Muscle layer of duodenum (tissue), 2 donors: Measurements from ENCODE around the gene LRRC36.
A peak's percentile ranks its signal among the peaks of the same experiment; 100 is the strongest.

ENCODE experiments used
- H3K27ac ChIP-seq: one replicate; pipeline ENCODE4 v1.7.0; 2013; ENCODE audit warnings: mild to moderate bottlenecking, low read length
- H3K27me3 ChIP-seq: one replicate; pipeline ENCODE4 v1.7.0; 2013; ENCODE audit warnings: low read depth, mild to moderate bottlenecking, control low read depth, low read length
- H3K36me3 ChIP-seq, 2 donors: one replicate each; pipeline ENCODE4 v1.7.0; 2013; ENCODE audit warnings: low read length in 2 of 2, control low read depth in 1 of 2, mild to moderate bottlenecking in 1 of 2; ENCODE audit not compliant: insufficient read depth in 2 of 2, control insufficient read depth in 1 of 2
- H3K4me1 ChIP-seq, 2 donors: one replicate each; pipeline ENCODE4 v1.7.0; 2013; ENCODE audit warnings: low read length in 2 of 2, mild to moderate bottlenecking in 2 of 2, control low read depth in 1 of 2, moderate library complexity in 1 of 2; ENCODE audit not compliant: insufficient read depth in 2 of 2, control insufficient read depth in 1 of 2
- H3K4me3 ChIP-seq, 2 donors: one replicate each; pipeline ENCODE4 v1.7.0; 2013; ENCODE audit warnings: low read length in 2 of 2, low read depth in 1 of 2, mild to moderate bottlenecking in 1 of 2
- H3K9me3 ChIP-seq, 2 donors: one replicate each; pipeline ENCODE4 v1.7.0; 2013; ENCODE audit warnings: low read length in 2 of 2, control low read depth in 1 of 2, mild to moderate bottlenecking in 1 of 2; ENCODE audit not compliant: control insufficient read depth in 1 of 2
- donor health status: healthy.

The LRRC36 gene

DNA sequence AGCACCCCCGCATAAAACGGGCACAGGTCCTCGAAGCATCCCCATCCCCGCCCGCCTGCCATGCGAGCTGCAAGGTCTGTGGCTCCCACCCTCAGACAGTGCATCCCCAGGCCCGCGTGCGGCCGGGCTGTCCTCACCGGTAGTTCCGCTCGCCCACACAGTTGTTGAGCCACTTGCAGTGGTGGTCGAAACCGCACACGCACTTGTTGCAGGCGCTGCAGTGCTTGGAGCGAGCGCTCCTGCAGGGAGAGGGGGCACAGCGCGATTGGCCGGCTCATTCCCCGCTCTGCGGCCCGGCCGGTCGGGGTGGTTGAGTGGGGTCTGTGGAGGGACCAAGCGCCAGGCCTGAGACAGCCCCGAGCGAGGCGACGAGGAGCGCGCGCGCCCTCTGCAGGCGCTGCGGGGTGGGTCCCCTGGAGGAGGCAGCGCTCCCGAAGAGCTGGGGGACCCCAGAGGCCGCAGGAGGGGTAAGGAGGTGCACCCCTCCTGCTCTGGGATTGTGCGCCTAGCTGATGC is 72.7 kb downstream of the LRRC36 start:
- H3K4me1 ChIP-seq = peaks cover 4 to 52% of the 10 kb centered on the region in 2 donors
- peak overlapping the region in 1 of 2 donors; percentile 31 for H3K4me3 ChIP-seq
- H3K27ac ChIP-seq = no peak overlapping the region
- H3K36me3 ChIP-seq = no peaks in the 10 kb centered on the region
- H3K9me3 ChIP-seq = no peaks in the 10 kb centered on the region
- H3K27me3 ChIP-seq = no peaks in the 10 kb centered on the region

DNA sequence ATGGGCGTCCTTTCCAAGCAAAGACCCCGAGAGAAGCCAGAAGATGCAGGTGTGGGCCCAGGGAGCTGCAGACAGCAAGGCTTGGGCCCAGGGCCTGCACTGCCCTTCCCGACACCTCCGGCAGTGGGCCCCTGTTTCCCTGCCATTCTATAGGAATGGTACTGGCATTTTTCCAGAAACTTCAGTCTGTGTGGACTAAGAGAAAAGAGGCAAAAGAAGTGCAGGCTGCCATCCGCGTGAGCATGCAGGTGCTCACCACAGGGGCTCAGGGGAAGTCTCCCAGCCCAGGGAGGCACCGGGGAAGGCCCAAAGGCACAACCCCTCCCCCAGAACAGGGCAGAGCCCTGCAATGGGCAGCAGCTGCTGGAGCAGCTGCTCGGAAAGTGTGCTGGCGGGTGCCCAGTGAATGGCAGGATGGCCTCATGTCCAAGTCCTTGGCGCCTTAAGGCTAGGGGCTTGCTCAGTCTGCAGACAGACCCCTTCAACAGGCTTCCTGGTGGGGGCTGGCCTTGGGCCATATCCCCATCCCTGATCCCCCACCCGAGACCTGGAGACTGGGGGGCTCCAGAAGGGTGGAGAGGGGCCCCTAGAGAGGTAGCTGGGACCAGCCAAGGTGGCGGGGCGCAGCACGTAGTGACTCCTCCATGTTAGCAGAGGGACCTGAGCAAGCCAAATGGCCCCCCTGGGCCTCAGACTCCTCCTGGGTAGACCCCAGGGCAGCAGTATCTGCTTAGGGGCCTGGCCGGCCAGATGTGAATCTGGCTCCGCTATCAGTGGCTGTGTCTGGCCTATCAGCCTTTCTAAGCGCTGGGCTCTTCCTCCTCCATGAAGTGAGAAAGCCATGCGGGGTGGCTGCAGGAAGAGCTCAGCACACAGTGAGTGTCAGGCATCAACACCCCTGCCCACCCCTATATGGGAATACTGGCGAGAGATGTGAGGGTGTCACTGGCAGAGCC is 73.4 kb downstream of the LRRC36 start:
- H3K27ac ChIP-seq = no peak overlapping the region
- H3K36me3 ChIP-seq = no peaks in the 10 kb centered on the region
- no peak overlapping the region for H3K4me3 ChIP-seq
- no peaks in the 10 kb centered on the region for H3K27me3 ChIP-seq
- H3K9me3 ChIP-seq = no peaks in the 10 kb centered on the region
- peaks cover 4 to 49% of the 10 kb centered on the region in 2 donors for H3K4me1 ChIP-seq

DNA sequence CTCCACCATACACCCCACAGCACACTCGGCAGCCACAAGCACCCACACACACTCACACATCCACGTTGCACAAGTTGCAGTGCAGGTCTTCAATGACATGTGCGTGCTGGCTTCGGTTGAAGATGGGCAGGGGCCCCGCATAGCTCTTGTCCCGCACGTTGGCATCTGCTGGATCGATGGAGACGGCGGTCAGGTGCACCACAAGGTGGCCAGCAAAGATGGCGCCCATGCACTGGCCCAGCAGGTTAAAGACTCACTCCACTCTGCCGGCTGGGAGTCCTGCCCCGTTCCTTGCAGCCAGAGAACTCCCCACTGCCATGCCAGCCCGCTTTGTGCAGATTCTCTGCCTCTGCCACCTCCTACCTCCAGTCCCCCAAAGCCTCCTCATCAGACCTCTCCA is 74.3 kb downstream of the LRRC36 start:
- no peaks in the 10 kb centered on the region for H3K36me3 ChIP-seq
- H3K27ac ChIP-seq = no peak overlapping the region
- H3K9me3 ChIP-seq = no peaks in the 10 kb centered on the region
- H3K4me3 ChIP-seq = no peak overlapping the region
- peaks cover 2 to 43% of the 10 kb centered on the region in 2 donors for H3K4me1 ChIP-seq
- no peaks in the 10 kb centered on the region for H3K27me3 ChIP-seq

DNA sequence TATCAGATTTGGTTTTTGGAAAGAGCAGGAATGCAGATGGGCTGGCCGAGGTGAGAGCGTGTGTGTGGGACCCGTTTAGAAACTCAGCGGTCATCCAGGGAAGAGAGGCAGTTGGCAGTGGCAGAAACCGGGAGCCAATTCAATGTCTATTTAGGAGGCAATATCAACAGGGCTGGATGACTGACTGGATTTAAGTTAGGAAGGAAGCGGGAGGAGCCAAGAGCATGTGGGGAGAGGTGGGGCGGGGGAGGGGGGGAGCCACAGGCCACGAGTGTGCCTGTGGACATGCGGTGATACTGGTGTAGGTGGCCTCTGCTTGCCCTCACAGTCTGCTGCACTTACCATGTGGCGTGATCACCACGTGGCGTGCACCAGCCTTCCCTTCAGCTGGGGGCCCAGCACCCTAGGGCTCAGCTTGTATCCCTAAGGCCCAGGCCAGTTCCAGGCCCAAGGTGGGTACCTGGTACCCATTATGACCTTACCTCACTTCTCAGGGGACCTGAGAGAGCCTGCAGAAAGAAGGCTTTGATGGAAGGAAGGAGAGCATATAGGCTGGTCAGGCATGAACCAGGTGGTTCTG is 77.5 kb downstream of the LRRC36 start:
- peaks cover 0 to 22% of the 10 kb centered on the region in 2 donors for H3K4me1 ChIP-seq
- H3K27ac ChIP-seq = no peak overlapping the region
- H3K4me3 ChIP-seq = no peak overlapping the region
- H3K36me3 ChIP-seq = peaks cover 0 to under 1% of the 10 kb centered on the region in 2 donors
- H3K9me3 ChIP-seq = no peaks in the 10 kb centered on the region
- H3K27me3 ChIP-seq = no peaks in the 10 kb centered on the region

DNA sequence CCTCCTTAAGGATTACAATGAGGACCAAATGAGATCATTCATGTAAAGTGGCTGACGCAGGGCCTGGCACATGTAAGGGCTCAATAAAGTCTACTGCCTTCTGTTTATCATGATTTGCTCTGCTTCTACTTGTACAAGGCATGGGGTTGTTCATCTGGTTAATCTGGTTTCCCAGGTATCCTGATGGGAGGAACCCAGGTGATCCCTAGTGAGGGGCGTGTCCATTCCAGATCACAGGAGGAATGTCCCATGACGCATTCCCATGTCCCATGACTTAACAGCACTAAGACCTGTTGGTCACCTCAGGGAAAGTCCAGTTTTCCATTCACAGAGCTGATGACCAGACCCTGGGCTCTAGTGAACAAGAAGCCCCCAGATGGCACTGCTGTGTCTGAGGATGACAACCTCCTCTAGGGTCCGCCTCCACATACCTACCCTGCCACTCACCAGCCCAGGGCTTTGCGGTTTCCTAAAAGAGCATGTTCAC is 78.2 kb downstream of the LRRC36 start:
- H3K9me3 ChIP-seq = no peaks in the 10 kb centered on the region
- no peaks in the 10 kb centered on the region for H3K27me3 ChIP-seq
- H3K36me3 ChIP-seq = peaks cover 0 to 4% of the 10 kb centered on the region in 2 donors
- no peak overlapping the region for H3K27ac ChIP-seq
- H3K4me3 ChIP-seq = no peak overlapping the region
- peaks cover 0 to 15% of the 10 kb centered on the region in 2 donors for H3K4me1 ChIP-seq

DNA sequence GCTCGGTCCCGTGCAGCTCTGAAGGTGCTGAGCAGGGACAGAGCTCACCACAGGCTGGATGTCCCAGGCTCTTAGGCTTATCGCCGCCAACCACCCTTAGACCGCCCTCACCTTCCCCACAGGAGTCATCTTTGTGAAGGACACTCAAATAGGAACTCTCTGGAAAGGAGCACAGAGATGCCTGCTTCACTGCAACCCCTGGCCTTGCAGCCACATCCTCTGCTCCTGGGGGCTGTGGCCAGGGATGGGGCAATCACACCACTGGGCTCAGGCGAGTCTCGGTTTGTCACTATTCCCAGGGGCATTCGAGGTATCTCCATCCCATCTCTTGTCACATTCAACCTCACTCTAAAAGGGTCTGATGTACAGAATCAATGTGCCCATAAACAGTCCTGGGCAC is 78.7 kb downstream of the LRRC36 start:
- Histone ChIP-seq H3K9me3 (no peaks in the 10 kb centered on the region), H3K27ac (peak overlapping the region; percentile 80), H3K4me3 (no peak overlapping the region), H3K27me3 (no peaks in the 10 kb centered on the region), H3K36me3 (peaks cover 0 to 4% of the 10 kb centered on the region in 2 donors), H3K4me1 (peaks cover 0 to 12% of the 10 kb centered on the region in 2 donors)

DNA sequence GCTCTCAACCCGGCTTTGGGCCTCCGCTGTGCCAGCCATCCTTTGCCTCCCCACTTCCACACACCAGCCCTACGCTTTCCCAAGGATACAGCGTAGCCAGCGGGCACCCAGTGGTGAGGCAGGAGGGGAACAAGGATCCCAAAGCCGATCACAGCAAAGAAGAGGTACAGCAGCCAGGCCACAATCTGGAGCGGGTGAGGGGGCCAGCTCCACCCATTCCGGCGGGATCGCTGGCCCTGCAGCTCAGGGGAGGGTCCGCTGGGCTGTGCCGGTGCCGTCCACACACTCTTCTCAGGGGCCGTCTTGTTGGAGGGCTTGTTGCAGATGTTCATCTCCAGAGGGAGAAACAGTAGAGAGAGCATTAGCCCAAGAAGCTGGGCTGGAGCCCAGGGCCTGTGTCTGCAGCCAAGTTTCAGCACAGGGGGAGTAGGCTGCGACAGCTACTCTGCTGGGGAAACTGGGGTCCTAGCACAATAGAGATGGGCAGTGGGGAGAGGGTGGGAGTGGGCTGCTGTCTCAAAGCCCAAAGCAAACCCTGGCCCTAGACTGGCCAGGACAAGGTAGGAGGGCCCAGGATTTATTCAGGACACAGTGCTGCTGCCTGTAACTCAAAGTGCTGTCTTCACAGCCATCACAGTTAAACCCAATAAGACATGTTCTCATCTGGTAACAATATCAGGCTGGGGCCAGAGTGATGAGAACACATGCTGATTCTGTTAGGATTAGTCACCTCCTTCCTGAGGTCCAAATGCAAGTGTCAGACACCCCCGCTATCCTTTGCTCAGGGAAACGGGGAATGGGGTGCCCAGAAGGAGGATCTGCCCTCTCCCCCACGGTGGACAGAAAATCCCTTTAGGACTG is 79.7 kb downstream of the LRRC36 start:
- Histone ChIP-seq H3K27ac (peak overlapping the region; percentile 80), H3K4me3 (no peak overlapping the region), H3K27me3 (no peaks in the 10 kb centered on the region), H3K4me1 (peaks cover 0 to 12% of the 10 kb centered on the region in 2 donors), H3K9me3 (no peaks in the 10 kb centered on the region), H3K36me3 (peaks cover 0 to 4% of the 10 kb centered on the region in 2 donors)

DNA sequence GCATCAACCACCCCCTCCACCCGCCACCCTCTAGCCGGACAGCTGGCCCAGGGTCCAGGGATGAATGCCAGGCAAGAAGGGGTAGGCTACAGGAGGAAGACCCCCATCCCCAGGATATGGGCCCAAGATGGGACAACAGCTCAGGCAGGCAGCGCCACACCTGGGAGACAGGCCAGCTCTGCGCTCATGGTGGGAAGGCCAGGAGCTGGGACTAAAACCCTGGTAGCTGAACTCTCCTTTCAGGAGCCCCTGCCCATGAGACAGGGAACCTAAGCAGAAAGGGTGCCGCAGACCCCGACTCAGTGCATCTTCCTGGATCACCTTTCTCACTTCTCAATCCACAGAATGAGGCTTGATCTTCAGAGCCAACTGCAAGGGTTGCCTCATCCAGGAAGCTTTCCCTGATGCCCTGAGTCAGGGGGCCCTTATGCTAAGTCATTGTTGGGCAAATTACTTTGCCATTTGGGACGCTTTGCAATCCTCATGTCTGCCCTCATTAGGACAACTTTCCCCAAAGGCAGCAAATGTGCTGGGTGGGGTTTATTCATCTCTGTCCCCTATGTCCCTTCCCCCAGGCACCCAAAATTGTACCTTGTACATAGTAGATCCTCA is 80.7 kb downstream of the LRRC36 start:
- H3K27ac ChIP-seq = peak overlapping the region; percentile 80
- H3K27me3 ChIP-seq = no peaks in the 10 kb centered on the region
- H3K4me1 ChIP-seq = peaks cover 0 to 12% of the 10 kb centered on the region in 2 donors
- no peak overlapping the region for H3K4me3 ChIP-seq
- no peaks in the 10 kb centered on the region for H3K9me3 ChIP-seq
- peaks cover 0 to 4% of the 10 kb centered on the region in 2 donors for H3K36me3 ChIP-seq

DNA sequence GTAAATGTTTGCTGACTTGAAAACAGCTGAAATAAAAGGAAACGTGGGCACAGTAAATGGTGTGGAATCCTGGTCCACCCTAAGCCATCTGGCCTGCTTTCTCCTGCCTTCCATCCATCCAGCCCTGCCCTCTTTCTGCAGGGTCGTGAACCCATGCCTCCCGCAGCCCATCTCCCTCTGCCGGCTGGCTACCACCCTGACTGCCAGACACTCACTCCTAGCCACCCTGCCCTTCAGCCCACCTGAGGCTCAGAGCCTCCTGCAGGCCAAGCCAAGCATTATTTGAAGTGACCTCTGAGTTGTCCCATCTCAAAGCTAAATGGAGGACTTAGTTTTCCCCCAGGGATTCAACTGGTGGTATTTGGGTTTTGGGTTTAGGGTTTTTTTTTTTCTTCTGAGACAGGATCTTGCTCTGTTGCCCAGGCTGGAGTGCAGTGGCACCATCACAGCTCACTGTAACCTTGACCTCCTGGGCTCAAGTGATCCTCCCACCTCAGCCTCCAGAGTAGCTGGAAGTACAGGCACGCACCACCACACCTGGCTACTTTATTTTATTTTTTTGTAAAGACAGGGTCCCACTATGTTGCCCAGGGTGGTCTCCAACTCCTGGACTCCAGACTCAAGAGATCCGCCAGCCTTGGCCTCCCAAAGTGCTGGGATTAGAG is 81.3 kb downstream of the LRRC36 start:
- H3K27ac ChIP-seq = no peak overlapping the region
- no peaks in the 10 kb centered on the region for H3K9me3 ChIP-seq
- peaks cover 0 to 4% of the 10 kb centered on the region in 2 donors for H3K36me3 ChIP-seq
- H3K4me1 ChIP-seq = peaks cover 0 to 12% of the 10 kb centered on the region in 2 donors
- H3K27me3 ChIP-seq = no peaks in the 10 kb centered on the region
- H3K4me3 ChIP-seq = no peak overlapping the region

DNA sequence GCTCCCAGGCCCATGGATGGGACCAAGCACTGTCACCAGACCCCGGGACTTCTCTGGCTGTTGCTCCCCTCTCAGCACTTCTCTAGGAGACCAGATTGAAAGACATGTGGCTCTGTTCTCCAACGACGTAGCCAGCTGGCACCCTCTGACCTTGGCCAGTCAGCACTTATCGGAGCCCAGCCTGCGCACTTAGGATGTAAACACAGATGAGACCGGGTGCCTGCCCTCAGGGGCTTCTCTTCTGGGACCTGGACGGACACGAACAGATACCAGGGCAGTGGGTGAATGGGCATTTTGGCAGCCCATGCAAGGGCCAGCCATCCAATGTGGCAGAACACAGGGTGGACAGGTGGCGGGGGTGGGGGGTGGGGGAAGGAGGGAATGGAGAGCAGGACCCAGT is 83.0 kb downstream of the LRRC36 start:
- H3K4me3 ChIP-seq = no peak overlapping the region
- peaks cover 0 to 4% of the 10 kb centered on the region in 2 donors for H3K36me3 ChIP-seq
- H3K27ac ChIP-seq = no peak overlapping the region
- no peaks in the 10 kb centered on the region for H3K9me3 ChIP-seq
- peaks cover 0 to 12% of the 10 kb centered on the region in 2 donors for H3K4me1 ChIP-seq
- no peaks in the 10 kb centered on the region for H3K27me3 ChIP-seq
